Measurements from ENCODE around the gene SRBD1. TPM values are rescaled to one million over a fixed set of nuclear protein-coding genes. Genes with fewer than 3 reads are reported as not detected.

Gene SRBD1
- total and polyA plus RNA-seq, 2 of the 8 experiments (the other 6 are each of a cell fraction or from before 2014, with no cell fraction given) = 4.6 to 20.0 TPM

GRCh38 chr2:45568935-45569334 is 42.1 kb downstream of the SRBD1 start (continued):
- no peak for TF ChIP-seq CHD7 (IDR thresholded peaks at IDR 0.05; ENCODE audit: insufficient replicate concordance, low read length)

Data from H1 (cell line).